Sigmoid colon (tissue), 7 donors: ENCODE measurements around the gene CKAP5. TPM values are rescaled to one million over a fixed set of nuclear protein-coding genes. Genes with fewer than 3 reads are reported as not detected.

Experiments used
- DNase-seq: peaks from one replicate; pipeline ENCODE4 v3.0.0-alpha.2; 2019
- H3K27ac ChIP-seq, 4 donors: fragments of 200-600 bp; sonication (generic); one replicate each; pipeline ENCODE4 v1.5.1; 2016 to 2019; ENCODE audit warnings: mild to moderate bottlenecking in 1 of 4
- H3K27me3 ChIP-seq, 3 donors: fragments of 200-600 bp; sonication (generic); one replicate each; pipeline ENCODE4 v1.5.1; 2019; ENCODE audit warnings: mild to moderate bottlenecking in 1 of 3
- H3K36me3 ChIP-seq, 4 donors: fragments of 200-600 bp; sonication (generic); one replicate each; pipeline ENCODE4 v1.5.1; 2016 to 2019
- H3K4me1 ChIP-seq, 4 donors: fragments of 200-600 bp; sonication (generic); one replicate each; pipeline ENCODE4 v1.5.1; 2017 to 2019
- H3K4me3 ChIP-seq, 4 donors: fragments of 200-600 bp; sonication (generic); one replicate each; pipeline ENCODE4 v1.5.1; 2017 to 2019; ENCODE audit warnings: mild to moderate bottlenecking in 2 of 4, moderate library complexity in 1 of 4
- H3K9me3 ChIP-seq, 4 donors: fragments of 200-600 bp in 3 of 4; sonication (generic) in 3 of 4; one replicate each; pipeline versions ENCODE4 v1.5.1 to v1.6.1; 2013 to 2019
- EP300 ChIP-seq, 4 donors: sonication (generic); formaldehyde crosslinking; IDR thresholded peaks; one replicate each; pipeline ENCODE4 v1.6.1; 2017; ENCODE audit warnings: antibody characterized with exemption in 4 of 4
- POLR2A ChIP-seq, 2 donors: fragments of 450-650 bp; IDR thresholded peaks; one replicate each; pipeline ENCODE4 v1.6.1; 2016; ENCODE audit warnings: antibody characterized with exemption in 2 of 2, mild to moderate bottlenecking in 2 of 2, moderate library complexity in 2 of 2
- POLR2AphosphoS5 ChIP-seq, 4 donors: sonication (generic); formaldehyde crosslinking; IDR thresholded peaks; one replicate each; pipeline ENCODE4 v1.6.1; 2017; ENCODE audit warnings: antibody characterized with exemption in 4 of 4
- WGBS, 2 donors: extraction: QIAGEN DNeasy Blood & Tissue Kit; methylation state at CpG; one replicate each; pipeline ENCODE4 v1.1.7; 2013; 5-methylcytosine and 5-hydroxymethylcytosine counted together
- intact Hi-C: fragments of 100-400 bp; cut with DNase I; formaldehyde crosslinking; loops from one replicate; pipeline ENCODE4 v1.15.1; 2023
- polyA plus RNA-seq, 3 donors: library from polyadenylated mRNA; stranded (reverse); fragments of 200-250 nt; gene quantifications; one replicate each; pipeline ENCODE4 v1.2.3, GENCODE V29; 2013
- total RNA-seq, 4 donors: library from RNA; depleted of rRNA; stranded (reverse); fragments of >200 nt; gene quantifications; one replicate each; pipeline ENCODE4 v1.1.0, GENCODE V29; 2016
- TF ChIP-seq, protein P1 (sequence below), 4 experiments: fragments of 450-650 bp in 3 of 4; fragments of 200-600 bp in 1 of 4; IDR thresholded peaks; one replicate each; pipeline ENCODE4 v1.5.1; 2016 to 2019; ENCODE audit warnings: antibody characterized with exemption in 4 of 4, mild to moderate bottlenecking in 3 of 4, moderate library complexity in 2 of 4
- donor health status: healthy with polysubstance abuse.
- donor health status: Bipolar disorder and iron deficiency.
- donor health status: healthy.

The CKAP5 gene
- total and polyA plus RNA-seq, 7 donors = 6.6 to 38.8 (median 27.3) TPM

DNA sequence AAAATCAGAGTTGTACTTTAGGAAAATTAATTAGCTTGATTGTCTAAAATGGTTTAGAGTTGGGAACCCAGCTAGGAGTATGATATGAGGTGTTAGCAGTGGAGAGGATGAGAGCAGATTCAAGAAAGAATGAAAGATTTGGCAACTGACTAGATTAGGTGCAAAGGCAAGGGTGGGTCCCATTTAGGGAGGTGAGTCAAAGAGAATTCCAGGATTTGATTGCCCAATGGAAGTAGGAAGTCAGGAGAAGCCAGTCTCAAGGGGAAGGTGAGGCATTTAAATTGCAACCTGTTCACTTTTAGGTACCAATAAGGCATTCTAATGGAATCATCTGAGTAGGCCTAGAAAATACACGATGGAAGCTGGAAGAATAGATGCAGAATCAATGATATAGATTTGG lies 3.6 kb upstream of the CKAP5 start:
- TF ChIP-seq, protein P1, sequence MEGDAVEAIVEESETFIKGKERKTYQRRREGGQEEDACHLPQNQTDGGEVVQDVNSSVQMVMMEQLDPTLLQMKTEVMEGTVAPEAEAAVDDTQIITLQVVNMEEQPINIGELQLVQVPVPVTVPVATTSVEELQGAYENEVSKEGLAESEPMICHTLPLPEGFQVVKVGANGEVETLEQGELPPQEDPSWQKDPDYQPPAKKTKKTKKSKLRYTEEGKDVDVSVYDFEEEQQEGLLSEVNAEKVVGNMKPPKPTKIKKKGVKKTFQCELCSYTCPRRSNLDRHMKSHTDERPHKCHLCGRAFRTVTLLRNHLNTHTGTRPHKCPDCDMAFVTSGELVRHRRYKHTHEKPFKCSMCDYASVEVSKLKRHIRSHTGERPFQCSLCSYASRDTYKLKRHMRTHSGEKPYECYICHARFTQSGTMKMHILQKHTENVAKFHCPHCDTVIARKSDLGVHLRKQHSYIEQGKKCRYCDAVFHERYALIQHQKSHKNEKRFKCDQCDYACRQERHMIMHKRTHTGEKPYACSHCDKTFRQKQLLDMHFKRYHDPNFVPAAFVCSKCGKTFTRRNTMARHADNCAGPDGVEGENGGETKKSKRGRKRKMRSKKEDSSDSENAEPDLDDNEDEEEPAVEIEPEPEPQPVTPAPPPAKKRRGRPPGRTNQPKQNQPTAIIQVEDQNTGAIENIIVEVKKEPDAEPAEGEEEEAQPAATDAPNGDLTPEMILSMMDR (IDR thresholded peaks at IDR 0.05) = no peak
- TF ChIP-seq POLR2A (IDR thresholded peaks at IDR 0.05) (no peak), EP300 (IDR thresholded peaks at IDR 0.05) (no peak), POLR2AphosphoS5 (IDR thresholded peaks at IDR 0.05) (no peak)
- Histone ChIP-seq H3K4me3 (no peak overlapping the region), H3K27me3 (no peaks in the 10 kb centered on the region), H3K9me3 (no peaks in the 10 kb centered on the region), H3K27ac (no peak overlapping the region), H3K36me3 (no peaks in the 10 kb centered on the region), H3K4me1 (peaks cover 0 to 19% (median 15%) of the 10 kb centered on the region in 4 donors)
- intact Hi-C loops = no loop called here
- no peak for DNase-seq
- 92 to 94% methylated on average over 1 of the region's 1 CpG for WGBS, 2 donors

DNA sequence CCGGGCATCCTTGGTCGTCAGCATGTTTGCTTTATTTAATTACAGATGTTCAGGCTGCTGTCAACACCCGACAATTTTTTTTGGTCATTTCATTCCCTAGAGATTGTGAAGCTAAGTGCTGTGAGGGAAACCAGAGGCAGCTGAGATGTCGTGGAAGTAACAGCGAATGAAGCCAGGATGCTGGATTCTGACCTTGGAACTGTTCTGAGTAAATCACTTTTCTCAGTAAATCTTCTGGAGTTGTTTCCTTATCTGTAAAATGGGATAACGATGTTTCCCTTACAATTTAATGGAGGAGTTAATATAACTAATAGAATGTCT lies 390 bp upstream of the CKAP5 start:
- H3K36me3 ChIP-seq = no peaks in the 10 kb centered on the region
- H3K4me1 ChIP-seq = peaks cover 0 to 25% (median 22%) of the 10 kb centered on the region in 4 donors
- H3K9me3 ChIP-seq = no peaks in the 10 kb centered on the region
- WGBS, 2 donors = 3 to 11% methylated on average over 6 of the region's 6 CpGs
- H3K27me3 ChIP-seq = no peaks in the 10 kb centered on the region
- no peak for DNase-seq
- H3K4me3 ChIP-seq = peak overlapping the region; percentile 75 to 96 (median 84)
- H3K27ac ChIP-seq = peak overlapping the region; percentile 83 to 89 (median 87)
- TF ChIP-seq POLR2AphosphoS5 (IDR thresholded peaks at IDR 0.05) (no peak), EP300 (IDR thresholded peaks at IDR 0.05) (no peak), POLR2A (IDR thresholded peaks at IDR 0.05) (no peak)
- TF ChIP-seq, protein P1 (IDR thresholded peaks at IDR 0.05) = no peak
- intact Hi-C loops = loop anchor here (1.0 kb wide), 1 partner anchor 20 kb away; no protein-coding TSS in a partner anchor

DNA sequence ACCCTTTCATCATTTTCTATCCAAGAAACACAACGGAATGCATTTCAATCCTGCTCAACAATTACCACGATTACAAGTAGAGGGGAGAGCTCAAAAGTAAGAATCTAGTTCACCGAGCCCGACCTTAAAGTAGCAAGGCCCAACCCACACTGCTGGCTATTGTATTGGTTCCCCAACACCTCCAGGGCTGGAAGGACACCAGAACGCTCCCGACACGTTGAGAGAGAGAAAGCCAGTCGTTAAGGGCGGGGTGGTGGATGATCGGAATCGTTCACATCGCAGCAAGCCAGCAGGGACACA lies 690 bp downstream of the CKAP5 start:
- Histone ChIP-seq H3K4me3 (peak overlapping the region; percentile 75 to 96 (median 84)), H3K27ac (peak overlapping the region; percentile 83 to 89 (median 87)), H3K27me3 (no peaks in the 10 kb centered on the region), H3K36me3 (no peaks in the 10 kb centered on the region), H3K9me3 (no peaks in the 10 kb centered on the region), H3K4me1 (peaks cover 0 to 25% (median 22%) of the 10 kb centered on the region in 4 donors)
- WGBS, 2 donors = 0 to 1% methylated on average over 12 of the region's 12 CpGs
- no peak for DNase-seq
- intact Hi-C loops = no loop called here
- TF ChIP-seq POLR2AphosphoS5 (IDR thresholded peaks at IDR 0.05) (no peak), POLR2A (IDR thresholded peaks at IDR 0.05) (no peak), EP300 (IDR thresholded peaks at IDR 0.05) (no peak)
- TF ChIP-seq, protein P1 (IDR thresholded peaks at IDR 0.05) = no peak

DNA sequence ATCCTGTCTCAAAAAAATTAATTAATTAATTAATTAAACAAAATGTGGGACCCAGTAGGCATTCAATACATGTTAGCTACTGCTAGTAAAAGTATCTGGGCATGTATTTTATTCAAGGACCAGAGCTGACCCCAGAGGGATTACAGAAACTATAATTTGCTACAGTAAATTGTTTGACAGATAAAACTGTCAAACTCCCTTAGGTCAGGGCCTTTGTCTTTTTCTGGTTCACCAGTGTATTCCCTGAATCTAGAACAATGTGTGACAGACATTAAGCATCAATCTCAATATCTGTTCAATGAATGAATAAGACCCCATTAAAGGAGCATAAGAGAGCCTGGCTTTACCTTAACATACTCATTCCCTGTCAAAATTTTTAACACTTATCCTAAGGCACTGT lies 6.0 kb downstream of the CKAP5 start:
- Histone ChIP-seq H3K4me1 (peaks cover 0 to 23% (median 10%) of the 10 kb centered on the region in 4 donors), H3K9me3 (no peaks in the 10 kb centered on the region), H3K27ac (no peak overlapping the region), H3K4me3 (no peak overlapping the region), H3K27me3 (no peaks in the 10 kb centered on the region), H3K36me3 (no peaks in the 10 kb centered on the region)
- no peak for TF ChIP-seq EP300 (IDR thresholded peaks at IDR 0.05)
- TF ChIP-seq, protein P1 (IDR thresholded peaks at IDR 0.05) = no peak
- TF ChIP-seq POLR2A (IDR thresholded peaks at IDR 0.05) = no peak
- no peak for TF ChIP-seq POLR2AphosphoS5 (IDR thresholded peaks at IDR 0.05)
- no peak for DNase-seq
- intact Hi-C loops = no loop called here

GRCh38 chr11:46838501-46838900 lies 7.6 kb downstream of the CKAP5 start:
- TF ChIP-seq POLR2A (IDR thresholded peaks at IDR 0.05) = no peak
- TF ChIP-seq EP300 (IDR thresholded peaks at IDR 0.05) = no peak
- TF ChIP-seq POLR2AphosphoS5 (IDR thresholded peaks at IDR 0.05) = no peak
- TF ChIP-seq, protein P1 (IDR thresholded peaks at IDR 0.05) = no peak
- Histone ChIP-seq H3K4me3 (no peak overlapping the region), H3K27ac (no peak overlapping the region), H3K27me3 (no peaks in the 10 kb centered on the region), H3K4me1 (peaks cover 0 to 8% (median 0%) of the 10 kb centered on the region in 4 donors), H3K36me3 (no peaks in the 10 kb centered on the region), H3K9me3 (no peaks in the 10 kb centered on the region)
- WGBS, 2 donors = 87 to 96% methylated on average over 6 of the region's 6 CpGs
- intact Hi-C loops = no loop called here
- DNase-seq = no peak
